NCI-H526 treated with DMSO at 0.1 percent for 48 hours (cell line): ENCODE measurements around the gene TMEM234.

Experiments
- DNase-seq: peaks from one replicate; lab custom pipeline; 2025; lab: John Stamatoyannopoulos, UW

Gene TMEM234

DNA sequence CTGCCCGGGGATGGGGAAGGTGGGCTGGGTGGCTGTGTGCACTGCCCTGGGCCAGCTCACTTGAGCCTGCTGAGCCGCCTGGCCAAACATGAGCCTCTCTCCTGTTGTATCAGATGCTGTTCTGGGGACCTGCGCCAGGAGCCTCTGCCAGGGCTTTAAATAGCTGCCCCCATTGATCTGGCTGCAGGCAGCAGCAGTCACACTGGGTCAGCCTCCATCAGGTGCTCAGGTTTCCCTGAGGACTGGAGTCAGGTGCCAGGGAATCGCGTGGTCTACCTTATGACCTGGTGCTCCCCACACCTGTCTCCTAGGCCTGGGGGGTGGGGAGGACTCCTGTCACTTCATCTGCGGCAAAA lies 22.5 kb downstream of the TMEM234 start:
- no peak for DNase-seq

DNA sequence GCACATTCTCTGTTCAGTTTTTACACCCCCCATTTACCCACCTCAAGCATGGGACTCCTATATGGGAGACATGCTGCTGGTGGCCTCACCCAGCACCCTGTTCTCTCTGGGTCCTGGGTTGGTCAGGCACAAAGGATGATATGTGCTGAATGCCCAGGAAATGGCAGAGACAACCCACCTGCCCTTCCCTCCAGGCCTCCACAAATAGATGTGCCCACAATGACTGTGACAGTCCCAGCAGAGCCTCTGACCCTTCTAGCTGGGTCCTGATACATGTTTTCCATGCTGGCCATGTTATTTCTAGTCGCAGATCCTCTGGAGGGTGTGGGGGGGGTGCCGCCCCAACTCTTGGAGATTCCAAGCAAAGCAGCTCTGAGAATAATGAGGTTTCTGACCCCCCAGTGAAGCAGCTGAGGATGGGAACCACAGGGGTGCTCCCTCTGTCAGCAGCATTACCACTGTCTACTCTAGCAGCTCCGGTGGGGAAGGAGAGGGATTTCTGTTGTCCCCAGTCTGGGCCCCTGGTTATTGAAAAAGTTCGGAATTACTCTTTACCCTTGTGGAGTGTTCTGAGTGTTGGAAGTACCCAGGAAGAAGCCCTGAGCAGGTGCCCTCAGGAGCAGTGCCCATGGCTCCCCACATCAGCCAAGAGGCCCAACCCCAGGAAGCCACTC lies 23.0 kb downstream of the TMEM234 start:
- no peak for DNase-seq

DNA sequence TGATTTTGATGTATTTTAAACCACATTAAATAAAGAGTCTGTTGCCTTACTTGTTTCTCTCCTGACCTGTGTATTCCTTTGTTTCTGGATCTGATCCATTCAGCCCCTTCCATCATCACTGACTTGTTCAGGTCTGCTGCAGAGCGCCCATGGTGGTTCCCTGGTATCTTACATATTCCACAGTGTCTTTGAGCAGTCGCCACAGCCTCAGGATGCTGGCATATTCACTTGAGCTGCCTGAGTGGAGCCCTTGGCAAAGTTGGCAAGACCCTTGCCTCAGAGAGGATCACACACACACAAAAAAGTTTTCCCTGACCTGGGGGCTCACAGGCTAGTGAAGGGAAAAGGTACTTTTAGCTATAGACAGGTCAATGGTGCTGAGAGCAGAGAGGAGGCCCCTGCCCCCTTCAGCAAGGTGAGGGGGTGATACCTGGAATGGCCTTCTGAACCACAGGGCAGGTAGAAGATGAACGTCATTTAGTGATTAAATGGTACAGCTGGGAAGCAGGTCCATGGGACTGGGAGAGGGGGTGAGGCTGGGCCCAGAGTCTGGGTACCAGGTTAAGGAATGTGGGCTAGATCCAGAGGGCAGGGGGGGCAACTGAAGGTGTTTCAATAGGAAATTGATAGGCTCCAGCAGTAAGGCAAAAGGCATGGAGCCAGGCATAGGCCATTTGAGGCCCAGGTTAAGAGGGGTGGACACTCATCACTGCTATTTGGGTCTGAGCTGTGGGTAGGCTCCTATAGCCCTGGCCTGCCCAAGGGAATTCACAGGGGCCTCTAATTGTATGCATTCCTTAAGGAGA lies 23.7 kb downstream of the TMEM234 start:
- DNase-seq, result no peak

DNA sequence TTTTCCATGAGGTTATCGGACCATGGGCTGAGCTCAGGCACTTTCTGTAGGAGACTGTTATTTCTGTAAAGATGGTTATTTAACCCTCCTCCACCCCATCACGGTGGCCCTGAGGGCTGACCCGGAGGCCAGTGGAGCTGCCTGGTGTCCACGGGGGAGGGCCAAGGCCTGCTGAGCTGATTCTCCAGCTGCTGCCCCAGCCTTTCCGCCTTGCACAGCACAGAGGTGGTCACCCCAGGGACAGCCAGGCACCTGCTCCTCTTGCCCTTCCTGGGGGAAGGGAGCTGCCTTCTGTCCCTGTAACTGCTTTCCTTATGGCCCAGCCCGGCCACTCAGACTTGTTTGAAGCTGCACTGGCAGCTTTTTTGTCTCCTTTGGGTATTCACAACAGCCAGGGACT lies 24.3 kb downstream of the TMEM234 start:
- DNase-seq, result no peak

DNA sequence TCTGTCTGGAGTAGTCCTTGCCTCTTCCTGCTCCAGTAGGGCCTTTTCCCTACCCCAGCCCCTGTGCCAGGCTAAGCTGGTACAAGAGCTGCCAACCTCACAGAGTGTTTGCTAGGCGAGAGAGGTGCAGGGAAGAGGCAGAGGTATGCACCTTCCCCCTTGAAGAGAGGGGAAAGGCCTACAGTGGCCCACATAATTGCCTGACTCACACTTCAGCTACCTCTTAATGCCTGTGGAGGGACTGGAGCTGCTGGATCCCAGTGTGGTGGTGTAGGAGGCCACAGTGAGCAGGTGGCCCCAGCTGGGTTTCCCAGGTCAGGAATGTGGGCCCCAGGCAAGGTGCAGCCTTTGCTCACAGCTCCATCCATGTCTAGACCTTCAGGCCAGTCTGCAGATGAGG lies 25.1 kb downstream of the TMEM234 start:
- no peak for DNase-seq

DNA sequence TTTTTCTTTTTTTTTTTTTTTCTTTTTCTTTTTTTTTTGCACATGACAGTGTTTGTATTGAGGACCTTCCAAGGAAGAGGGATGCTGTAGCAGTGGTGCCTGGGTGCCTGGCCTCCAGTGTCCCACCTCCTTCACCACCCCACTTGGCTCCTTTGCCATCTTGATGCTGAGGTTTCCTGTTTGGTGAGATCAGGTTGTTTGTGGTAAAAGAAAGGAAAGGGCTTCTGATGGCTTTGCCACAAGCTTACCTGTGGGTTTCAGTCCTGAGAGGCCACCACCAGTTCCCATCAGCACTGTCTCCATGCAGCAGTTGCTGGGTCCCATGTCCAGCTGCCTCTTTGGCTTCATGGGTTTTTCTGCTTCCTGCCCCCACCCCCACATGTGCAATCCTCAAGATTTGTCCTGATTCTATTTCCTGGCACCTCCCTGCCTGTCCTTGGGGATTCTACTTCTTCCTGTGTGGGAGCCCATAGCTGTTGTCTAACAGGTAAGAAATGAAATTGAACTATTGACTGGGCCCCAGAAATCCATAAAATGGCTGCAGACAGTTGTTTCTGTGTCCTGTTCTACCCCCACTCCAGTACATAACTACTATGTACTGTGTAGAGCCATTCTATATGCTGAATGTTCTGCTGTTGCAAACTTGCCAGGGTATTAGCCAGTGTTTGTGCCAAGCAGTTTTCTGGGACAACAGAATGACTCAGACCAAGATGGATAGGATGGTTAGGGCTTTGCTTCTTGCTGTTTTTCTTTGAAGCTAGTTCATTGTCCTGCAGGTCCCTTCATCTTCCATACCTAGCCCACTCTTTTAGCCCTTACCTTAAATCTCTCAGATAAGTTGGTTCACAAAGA lies 26.0 kb downstream of the TMEM234 start:
- no peak for DNase-seq

DNA sequence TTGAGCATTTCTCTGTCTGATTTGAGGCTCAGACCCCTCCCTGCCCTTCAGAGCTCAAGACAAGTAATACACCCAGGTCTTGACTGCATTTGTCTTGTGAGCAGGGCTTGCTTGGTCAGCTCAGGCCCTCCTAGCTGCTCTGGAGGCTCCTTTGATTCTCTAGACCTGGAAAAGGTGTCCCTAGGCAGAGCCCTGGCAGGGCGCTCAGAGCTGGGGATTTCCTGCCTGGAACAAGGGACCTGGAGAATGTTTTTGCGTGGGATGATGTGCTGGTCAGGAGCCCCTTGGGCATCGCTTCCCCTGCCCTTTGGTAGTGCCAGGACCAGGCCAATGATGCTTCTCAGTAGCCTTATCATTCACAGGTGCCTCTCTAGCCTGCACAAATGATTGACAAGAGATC lies 26.6 kb downstream of the TMEM234 start:
- no peak for DNase-seq

DNA sequence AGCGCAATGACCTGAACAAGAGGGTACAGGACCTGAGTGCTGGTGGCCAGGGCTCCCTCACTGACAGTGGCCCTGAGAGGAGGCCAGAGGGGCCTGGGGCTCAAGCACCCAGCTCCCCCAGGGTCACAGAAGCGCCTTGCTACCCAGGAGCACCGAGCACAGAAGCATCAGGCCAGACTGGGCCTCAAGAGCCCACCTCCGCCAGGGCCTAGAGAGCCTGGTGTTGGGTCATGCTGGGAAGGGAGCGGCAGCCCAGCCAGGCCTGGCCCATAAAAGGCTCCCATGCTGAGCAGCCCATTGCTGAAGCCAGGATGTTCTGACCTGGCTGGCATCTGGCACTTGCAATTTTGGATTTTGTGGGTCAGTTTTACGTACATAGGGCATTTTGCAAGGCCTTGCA lies 27.2 kb downstream of the TMEM234 start:
- no peak for DNase-seq

DNA sequence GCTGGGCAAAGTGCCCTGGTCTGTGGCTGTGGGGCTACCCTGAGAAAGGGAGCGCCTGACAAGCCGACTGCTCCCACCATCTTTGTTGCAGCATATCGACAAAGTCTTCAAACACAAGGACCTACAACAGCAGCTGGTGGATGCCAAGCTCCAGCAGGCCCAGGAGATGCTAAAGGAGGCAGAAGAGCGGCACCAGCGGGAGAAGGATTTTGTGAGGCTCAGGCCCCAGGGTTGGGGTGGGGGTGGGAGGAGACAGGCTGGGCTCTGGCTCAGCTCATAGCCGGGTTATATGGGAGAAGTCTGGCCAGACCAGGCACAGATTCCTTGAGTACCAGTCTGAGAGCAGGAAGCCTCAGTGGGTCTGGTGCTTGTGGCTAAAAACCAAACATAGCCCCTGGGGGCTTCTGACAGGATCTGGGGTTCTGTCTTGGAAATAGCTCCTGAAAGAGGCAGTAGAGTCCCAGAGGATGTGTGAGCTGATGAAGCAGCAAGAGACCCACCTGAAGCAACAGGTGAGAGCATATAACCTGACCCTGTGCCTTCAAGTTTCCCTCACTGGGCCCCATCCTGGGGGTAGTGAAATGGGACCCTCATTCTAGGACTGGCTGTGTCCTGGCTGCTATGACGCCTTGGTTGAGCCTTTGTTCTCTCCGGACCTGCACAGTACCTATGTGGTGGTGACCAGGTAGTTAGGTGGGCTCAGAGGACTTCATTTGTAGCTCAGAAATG lies 29.8 kb downstream of the TMEM234 start:
- DNase-seq, result no peak

DNA sequence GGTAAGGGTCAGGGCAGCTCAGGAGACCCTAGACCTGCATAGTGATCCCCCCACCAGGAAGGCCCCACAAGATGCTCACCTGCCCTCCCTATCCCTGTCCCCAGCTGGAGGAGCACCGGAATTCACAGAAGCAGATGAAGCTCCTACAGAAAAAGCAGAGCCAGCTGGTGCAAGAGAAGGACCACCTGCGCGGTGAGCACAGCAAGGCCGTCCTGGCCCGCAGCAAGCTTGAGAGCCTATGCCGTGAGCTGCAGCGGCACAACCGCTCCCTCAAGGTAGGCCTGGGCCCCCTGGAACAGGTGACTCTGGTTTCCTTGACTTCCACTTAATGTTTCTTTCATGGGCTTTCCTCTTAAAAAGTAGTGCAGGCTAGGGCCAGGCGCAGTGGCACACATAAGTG lies 34.3 kb downstream of the TMEM234 start:
- DNase-seq, result no peak

DNA sequence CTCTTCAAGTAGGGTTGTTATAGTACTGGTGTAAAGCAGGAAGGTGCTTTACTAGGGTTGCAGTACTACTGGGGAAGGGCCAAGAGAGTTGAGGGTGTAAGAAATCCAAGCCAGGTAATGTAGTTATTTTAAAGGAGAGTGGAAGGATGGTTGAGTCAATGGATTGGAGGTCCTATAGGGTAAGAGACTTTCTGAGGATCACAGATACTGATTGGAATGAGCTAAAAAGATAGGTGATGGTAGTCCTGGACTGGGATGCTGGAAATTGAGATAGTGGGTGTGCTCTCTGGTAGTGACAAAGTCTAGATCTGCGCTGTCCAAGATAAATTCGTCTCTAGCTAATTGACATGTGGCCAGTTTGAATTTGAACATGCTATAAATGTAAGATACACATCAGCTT lies 35.7 kb downstream of the TMEM234 start:
- no peak for DNase-seq

DNA sequence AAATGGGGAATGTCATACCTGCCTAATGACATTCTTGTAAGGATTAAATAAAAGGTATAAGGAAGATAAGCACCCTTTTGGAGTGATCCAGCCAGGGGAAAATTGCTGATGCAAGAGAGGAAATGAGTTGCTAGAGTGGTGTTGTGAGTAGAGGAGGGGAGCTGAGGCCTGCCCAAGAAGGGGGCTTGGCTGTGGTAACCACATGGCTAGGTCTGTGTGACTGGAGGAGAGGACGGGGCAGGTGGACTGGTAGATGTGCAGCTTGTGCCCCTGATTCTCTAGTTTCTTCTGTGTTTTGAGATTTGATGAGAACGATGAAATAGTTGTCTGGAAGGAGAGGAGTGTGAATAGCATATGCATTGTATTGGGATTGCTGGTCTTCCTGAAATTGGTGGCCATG lies 36.1 kb downstream of the TMEM234 start:
- no peak for DNase-seq

DNA sequence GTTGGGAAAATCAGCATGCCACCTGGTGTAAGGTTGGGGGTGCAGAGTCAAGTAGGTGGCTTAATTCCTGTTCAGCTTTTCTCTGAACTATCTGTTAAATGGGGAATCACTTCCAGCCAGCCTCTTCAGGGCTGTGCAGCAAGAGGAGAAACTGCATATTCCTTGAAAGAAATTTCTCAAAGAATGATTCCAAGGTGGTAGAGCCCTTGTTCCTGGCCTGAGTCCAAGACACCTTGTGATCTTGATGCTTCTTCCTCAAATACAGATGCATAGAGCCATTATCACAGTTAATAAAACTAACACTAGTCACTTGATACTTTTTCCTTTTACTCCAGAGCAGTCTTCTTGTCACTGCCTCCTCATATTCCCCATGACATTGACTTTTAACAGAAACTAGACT lies 37.5 kb downstream of the TMEM234 start:
- no peak for DNase-seq

DNA sequence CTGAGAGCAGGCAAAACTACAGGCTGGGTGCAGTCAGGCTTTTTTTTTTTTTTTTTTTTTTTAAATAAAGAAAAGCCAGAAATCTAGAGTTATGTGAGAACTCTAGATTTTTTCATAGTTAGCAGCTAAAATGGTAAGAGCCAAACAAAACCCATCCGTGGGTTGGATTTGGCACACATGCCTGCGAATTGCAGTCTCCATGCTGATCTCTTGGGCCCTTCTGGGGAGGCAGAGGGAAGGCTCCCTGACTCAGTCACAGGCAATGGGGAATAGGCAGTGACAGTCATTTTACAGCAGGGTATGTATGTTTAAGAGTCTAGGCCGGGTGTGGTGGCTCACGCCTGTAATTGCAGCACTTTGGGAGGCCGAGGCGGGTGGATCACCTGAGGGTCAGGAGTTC lies 40.1 kb downstream of the TMEM234 start:
- no peak for DNase-seq

DNA sequence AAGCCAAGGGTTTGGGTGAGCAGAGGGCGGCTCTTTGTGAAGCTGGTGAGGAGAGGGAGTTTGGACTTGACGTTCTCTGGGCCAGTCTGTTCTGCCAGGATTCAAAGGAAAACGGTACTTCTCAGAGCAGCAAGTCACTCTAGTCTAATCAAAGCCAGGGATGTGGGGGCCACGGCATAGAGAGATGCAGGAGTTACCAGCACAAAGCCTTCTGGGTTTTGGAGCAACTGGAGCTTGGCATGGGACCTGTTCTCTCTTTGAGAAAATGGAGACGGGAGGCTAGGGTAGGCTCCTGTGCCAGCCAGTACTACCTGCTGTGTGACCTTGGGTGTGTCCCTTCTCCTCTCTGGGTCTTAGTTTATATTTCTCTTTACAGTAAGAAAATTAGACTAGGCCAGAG lies 40.6 kb downstream of the TMEM234 start:
- no peak for DNase-seq

DNA sequence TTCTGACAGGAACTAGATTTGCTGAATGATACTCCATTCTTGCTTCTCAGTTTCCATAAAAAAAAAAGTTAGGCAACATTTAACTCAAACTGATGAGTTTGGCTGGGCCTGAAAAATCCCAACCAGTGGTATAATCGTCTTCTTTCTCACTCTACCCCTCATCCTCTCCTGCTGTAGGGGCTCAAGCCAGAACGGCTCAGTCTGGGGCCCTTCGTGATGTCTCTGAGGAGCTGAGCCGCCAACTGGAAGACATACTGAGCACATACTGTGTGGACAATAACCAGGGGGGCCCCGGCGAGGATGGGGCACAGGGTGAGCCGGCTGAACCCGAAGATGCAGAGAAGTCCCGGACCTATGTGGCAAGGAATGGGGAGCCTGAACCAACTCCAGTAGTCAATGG lies 41.1 kb downstream of the TMEM234 start:
- DNase-seq, result no peak

DNA sequence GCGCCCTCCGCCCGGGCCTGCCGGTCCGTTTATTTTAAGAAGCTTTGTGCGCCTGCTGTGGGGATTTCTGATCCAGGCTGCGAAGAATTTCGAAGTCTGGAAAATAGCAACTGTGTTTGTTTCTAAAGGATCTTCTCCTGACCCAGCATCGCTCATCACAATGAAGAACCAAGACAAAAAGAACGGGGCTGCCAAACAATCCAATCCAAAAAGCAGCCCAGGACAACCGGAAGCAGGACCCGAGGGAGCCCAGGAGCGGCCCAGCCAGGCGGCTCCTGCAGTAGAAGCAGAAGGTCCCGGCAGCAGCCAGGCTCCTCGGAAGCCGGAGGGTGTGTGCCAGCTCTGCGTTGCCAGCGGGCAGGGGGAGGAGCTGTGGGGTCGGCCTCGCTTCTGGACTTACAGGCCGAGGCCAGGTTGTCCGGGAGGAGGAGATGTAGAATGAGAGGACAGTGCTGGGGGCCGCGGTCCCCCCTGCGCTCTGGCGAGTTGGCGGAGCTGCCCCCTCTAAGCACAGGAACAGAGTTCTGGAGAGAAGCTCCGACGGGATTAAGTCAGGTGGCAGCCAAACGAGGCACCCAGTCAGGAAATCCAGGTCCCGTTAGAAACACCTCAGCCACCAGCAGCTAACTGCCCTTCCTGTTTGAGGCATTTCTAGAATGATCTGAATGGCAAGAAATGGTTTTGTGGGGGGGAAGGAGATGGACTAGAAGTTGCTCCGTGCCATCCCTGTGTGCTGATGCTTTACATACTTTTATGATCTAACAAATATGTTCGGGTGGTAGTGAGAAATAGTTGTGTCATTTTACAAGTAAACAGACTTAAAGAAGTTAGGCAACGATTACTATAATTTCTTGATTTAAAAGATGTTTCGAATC lies 41.7 kb downstream of the TMEM234 start:
- DNase-seq, result no peak

DNA sequence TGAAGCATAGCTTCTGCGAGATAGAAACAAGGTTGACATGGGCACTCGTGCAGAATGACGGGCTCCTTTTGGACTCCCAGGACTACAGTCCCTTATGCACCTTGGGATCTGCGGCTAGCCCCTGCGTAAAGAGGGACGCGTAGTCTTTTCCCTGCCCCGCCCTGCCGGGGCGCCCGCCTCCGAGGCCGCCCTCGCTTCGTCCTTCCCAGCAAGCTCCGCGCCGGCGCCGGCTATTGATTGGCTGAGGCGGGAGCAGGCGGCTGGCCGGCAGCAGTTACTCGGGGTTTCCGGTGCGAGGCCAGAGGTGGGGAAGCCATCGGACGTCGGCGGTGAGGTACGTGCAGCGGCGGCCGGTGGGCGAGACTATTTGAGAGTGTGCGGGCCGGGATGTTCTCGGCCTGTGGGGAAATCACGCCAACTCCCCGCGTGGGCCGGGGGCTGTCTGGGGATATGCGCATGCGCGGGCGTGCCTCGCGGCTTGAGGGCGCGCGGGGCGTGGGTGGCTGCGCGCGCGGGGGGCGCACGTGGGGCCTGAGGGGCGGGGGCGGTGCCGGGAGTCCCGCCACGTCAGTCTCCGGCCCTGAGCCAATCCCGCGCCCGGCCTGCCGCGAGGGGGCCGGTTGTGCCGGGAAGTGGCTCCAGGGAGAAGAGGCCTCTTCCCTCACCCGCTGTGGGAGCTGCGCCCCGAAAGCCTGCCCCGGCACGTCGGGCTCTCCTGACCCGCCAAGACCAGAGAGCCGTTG lies 42.5 kb downstream of the TMEM234 start, which contains the start of gene TXLNA:
TSS of gene TXLNA (plus strand) at position 233 of the 743 bp plus-strand sequence. CDS start 671 bp downstream, outside the sequence.
- DNase-seq, result peak; percentile 87

DNA sequence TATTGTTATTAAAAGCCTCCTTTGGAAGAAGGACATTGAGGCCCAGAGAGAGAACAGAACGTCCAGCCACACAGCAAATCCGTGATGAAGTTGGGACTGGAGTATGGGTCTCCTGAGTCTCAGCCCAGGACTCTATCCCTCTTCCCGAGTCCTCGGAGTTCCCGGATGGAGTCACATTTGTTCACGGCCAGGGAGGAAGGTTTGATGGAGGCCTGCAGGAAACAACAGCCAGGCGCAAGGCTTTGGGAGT lies 43.0 kb downstream of the TMEM234 start:
- no peak for DNase-seq

DNA sequence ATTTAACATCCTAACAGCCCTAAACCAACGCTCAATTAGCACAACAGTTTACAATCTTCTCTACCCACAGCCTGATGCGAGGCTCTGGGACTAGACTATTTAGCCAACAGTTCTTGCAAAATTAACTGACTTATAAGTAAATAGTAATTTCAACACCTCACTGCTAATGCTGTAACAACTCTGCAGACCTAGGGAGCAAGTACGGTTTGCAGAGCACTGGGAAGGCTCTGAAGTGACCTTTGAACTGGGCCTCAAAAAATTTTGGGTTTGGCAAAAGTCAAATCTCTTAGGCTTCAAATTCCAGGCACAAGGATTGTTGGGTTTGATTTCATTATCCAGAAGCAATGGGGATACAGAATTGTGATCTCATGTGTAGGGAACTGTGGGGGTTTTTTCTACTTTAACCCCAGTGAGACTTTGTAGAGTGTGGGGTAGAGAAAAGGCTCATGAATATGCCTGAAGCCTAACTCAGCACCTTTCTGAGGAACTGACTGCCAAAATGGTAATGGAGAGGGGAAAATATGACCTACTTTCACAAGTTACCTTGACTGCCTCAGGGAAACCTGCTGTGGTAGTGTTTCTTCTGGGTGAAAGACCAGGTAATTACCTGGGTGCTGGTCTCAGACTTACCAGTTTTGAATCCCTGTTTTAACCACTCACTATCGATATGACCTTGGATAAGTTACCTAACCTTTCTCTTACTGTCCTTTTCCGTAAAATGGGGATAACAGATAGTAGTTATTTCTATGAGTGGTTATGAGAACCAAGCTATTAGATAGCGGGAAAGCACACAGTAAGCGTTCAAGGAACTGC lies 43.6 kb downstream of the TMEM234 start:
- DNase-seq, result no peak
